GM11168 (cell line): ENCODE data around the gene USO1.
"Not testable (repeated sequence)": the region's sequence is repeated elsewhere in the genome, so short reads cannot be mapped to it uniquely, and the experiment has no call there.

Experiments
- in situ Hi-C: fragments of 300-500 bp; cut with MboI; formaldehyde crosslinking; loops from one replicate; pipeline ENCODE4 v1.12.0; 2022; ENCODE audit warnings: low sequenced_read_pairs; ENCODE audit not compliant: unreplicated experiment

USO1 gene

DNA sequence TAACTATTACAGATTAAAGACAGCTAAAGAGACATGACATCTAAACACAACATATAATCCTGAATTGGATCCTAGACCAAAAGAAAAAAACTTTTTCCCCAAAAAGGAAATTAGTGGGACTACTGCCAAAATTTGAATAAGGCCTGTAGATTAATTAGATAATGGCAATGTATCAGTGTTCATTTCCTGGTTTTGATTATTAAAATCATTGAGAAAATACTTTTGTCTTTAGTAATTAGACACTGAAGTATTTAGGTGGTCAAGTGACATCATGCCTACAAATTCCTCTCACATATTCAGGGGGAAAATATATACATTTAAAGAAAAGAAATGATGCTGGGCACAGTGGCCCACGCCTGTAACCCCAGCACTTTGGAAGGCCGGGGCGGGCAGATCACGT lies 10.4 kb upstream of the USO1 start:
- in situ Hi-C loops, result no loop called here

DNA sequence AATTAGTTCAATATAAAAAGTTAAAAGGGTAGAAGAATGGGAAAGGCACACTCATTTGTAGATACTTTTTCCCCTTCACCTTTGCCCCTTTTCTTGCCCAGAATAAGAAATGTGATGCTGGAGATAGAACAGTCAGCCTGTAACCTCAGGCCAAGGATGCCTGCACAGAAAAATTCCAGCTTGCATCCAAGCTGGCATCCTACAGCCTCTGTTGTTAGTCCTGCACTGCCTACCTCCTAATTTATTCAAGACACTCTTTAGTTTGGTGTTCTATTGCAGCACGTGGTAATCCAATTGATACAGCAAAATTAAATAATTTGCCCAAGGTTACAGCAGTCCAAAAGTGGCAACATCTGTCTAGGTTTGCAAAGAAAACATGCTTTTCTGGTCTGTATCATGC lies 9.7 kb upstream of the USO1 start:
- in situ Hi-C loops, result no loop called here

DNA sequence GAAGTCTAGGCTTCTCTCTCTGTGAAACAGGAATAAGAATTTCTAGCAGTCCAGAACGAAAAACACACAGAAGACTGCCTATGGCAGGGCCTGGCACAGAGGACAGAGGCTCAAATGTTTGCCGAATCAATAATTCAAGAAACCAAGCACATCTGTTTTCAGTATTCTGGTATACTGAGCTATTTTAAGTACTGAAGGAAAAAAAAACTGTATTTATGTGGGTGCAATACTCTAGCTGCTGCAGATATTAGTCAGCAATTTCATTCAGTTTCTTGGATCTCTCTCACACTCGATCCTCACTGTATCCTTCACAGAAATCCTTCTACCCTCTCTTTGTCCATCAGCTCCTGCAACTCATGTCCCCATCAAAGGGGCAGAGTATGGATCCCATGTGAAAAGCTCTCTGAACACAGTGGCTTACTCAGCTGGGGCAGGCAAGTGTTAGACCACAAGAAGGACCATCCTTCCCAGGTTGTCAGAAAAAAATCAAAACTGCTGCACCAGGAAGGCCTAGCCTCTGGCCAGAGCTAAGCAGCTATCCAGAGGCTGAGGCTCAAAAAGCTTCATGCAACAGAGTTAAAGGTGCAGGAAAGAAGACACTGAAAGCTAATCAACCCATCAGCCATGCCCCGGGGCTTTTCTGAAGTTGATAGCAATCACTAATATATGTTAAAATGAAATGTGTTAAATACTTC lies 9.1 kb upstream of the USO1 start:
- in situ Hi-C loops, result no loop called here

DNA sequence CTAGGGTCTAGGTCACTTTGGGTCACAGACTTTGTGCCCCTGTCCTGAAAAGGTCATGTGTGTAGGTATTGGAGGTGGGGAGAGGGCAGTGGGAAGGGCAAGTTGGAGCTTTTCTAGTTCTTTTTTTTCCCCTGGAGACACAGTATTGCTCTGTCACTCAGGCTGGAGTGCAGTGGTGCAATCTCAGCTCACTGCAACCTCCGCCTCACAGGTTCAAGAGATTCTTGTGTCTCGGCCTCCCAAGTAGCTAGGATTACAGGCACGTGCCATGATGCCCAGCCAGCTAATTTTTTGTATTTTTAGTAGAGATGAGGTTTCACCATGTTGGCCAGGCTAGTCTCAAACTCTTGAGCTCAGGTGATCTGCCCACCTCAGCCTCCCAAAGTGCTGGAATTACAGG lies 8.3 kb upstream of the USO1 start:
- in situ Hi-C loops, result not testable (repeated sequence)

DNA sequence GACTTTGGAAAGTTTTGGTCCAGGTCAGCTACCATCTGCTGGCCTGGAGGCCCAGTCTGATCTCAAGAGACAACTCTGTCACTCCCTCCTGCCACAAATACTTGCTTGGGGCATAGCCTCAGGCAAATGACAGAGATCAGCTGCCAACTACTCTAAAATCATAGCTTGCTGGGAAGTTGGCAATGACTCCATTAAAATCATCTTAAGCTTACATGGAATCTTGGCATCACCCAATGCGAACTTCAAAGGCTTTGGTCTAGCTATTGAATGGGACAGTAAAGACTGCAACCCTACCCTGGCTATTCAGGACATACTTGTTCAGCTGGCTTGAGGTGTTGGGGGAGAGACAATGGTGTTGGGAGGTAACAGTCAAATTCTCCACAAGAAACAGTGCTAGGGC lies 7.0 kb upstream of the USO1 start:
- in situ Hi-C loops, result no loop called here

DNA sequence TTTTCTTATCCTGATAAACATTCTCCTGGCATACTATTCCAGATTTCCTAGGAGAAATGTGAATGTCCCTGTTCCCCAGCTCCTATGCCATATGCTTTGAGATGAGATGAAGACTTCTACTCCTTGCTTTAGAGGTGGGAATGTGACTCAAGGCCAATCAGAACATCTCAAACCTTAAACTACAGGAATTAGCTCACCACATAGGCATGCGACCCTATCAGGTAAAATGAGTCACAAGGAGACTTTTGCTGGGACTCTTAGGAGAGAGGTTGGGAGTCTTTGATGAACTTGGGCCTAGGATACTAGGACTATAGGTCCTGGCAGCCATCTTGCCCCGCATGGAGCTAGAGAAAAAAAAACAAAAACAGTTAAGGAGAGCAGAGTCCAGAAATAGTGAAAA lies 5.8 kb upstream of the USO1 start:
- in situ Hi-C loops, result no loop called here

DNA sequence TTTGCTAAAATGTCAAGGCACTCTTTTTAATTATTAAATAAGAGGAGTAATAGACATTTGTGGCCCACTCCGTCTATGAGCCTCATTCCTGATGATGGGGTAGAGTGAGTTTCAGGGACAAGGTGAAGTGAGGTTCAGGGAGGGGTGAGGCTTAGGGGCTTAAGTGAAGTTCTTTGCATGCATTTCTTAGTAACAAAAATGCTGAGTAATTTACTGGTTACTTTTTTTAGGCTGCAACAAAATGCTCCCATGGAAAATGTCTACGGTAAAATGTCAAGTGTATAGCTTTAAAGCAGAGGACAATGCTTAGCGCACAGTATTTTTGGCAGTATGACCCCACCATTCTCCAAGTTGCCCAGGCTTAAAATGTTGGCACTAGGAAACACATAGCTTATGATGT lies 2.0 kb upstream of the USO1 start:
- in situ Hi-C loops, result no loop called here

DNA sequence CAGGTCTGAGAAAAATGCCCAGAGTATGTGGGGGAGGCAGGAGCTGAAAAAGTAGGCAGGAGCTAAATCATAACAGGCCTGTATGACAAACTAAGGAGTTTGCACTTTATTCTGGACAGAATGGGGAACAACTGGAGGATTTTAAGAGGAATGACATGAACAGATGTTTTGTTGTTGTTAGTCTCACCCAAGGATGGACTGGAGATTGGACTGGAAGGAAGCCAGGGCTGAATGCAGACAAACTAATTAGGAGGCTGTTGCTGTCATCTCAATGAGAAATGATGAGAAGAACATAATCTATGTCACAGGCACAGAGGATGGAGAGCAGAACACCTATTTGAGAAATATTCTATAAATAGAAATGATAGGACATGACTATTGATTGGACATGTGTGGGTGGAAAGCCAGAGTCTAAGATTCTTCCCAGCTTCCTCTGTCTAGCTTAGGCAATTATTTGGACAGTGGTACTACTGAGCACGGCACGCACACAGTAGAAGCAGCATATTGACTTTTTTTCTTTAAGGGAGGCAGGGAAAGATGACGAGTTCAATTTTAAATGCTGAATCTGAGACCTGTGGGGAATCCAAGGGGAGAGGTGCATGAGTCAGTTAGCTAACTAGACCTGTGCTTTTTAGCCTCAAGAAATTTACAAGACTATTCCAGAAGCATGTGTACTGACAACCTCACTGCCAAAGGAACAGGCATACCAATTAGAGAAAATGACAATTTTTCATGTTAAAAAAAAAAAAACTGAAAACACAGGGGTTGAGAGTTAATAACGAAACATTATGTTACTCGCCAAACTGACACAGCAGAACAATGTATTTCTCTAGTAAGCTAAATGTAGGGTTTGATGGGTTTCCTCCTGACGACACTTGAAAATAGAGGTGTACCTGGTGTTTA lies 963 bp upstream of the USO1 start:
- in situ Hi-C loops, result no loop called here

DNA sequence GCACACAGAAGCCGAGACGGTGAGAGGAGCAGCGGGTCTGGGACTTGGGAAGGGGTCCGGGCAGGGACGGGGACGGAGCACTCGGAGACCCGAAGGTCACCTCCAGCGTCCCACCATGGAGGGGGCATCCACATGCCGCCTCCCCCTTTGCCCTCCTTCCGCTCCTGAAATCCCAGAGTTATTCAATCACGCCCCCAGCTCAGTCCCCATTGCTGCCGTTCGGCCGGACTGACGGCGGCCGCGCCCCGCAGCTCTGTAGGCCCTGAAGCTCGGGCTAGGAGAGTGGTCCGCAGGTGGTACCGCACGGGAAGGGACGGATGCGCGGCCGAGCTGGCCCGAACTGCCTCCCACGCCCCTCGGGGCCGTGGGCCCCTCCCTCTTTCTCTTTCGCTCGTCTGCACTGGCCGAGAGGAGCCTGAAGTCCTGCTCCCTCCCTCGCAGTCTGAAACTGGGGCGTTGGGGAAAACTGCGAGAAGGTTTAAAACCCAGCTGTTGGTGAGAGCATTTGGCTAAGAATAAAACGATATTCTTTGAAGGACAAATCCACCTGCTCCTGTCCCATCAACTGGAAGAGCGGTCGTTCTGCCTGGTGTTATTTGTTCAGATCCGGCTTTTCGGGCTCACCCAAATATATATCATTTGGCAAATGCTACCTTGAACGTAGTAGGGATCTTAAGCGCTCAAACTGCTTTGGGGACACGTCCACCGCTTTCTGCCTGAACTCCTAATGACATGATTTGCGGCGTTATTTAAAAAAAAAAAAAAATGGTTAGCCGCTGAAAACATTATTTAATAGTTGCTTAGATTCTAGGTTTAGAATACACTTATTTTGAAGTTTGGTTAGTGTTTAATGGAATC lies 719 bp downstream of the USO1 start:
- in situ Hi-C loops, result no loop called here

DNA sequence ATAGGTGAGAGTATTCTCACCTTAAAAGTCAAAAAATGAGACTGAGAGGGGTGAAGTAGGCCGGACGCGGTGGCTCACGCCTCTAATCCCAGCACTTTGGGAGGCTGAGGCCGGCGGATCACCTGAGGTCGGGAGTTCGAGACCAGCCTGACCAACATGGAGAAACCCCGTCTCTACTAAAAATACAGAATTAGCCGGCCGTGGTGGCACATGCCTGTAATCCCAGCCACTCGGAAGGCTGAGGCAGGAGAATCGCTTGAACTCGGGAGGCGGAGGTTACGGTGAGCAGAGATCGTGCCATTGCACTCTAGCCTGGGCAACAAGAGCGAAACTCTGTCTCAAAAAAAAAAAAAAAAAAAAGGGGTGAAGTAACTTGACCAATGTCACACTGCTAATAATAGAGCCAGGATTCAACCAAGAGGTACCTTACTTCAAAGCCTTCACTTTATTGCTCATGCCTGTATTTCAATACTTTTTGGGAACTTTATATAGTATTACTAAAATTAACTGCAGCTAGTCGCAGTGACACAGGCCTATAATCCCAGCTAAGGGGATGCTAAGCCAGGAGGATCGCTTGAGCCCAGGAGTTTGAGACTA lies 1.7 kb downstream of the USO1 start:
- in situ Hi-C loops, result not testable (repeated sequence)

DNA sequence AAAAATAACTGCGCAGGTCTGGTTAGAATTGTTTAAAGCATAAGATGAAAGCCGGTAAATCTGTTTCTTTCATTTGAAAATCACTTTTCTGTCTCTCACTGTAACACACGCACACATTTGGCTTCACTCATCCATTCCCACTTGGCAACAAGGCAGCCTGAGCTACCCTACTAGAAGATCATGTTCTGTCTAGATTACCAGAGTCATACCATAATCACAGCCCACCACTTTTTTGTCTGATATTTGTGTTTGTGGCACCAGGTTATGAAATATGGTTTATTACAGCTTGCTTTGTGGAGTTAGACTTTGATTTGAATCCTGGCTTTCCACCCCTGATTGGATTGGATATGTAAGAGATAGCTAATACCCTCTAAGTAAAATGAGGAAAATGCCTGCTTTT lies 2.2 kb downstream of the USO1 start:
- in situ Hi-C loops, result no loop called here

DNA sequence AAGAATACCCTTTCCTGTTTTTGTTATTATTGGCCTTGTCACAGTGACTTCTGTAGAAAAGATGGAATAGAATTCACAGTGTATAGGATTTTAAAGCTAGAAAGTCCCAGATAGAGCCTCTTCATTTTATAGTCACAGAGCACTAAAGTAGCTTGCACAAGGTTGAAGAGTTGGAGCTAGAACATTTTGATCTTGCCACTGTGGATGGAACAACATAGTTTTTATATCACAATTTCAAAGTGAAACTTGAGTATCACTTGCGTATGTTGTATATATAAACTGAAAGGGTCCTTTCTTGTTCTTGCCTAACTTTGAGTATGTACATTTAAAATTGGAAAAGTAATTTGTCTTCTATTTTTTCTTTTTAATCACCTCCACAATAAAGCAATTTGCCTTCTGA lies 2.7 kb downstream of the USO1 start:
- in situ Hi-C loops, result no loop called here

DNA sequence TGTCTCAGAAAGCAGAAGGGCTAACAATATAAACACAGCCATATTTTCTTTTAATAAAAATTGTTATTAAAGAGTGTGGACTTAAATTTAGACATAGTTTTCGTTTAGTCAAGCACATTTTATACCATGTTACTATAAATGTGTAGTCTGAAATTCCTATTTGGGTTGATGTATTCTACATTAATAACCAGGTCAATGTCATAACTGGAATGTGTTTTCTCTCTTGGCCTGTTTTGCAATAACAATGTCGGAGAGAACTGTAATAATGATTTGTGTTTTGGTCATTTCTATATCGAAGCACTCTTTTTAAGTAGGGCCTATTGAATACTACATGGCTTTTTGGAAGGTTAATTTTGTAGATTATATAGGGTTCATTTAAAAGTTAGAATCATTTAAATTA lies 5.5 kb downstream of the USO1 start:
- in situ Hi-C loops, result no loop called here

DNA sequence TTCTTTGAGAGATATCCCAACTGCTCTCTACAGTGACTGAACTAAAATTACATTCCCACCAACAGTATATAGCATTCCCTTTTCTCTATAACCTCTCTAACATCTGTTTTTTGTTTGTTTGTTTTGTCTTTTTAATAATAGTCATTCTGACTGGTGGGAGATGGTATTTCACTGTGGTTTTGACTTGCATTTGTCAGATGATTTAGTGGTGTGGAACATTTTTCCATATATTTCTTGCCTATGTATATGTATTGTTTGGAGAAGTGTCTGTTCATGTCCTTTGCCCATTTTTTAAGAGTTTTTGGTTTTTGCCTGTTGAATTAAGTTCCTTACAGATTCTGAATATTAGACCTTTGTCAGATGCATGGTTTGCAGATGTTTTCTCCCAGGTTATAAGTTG lies 9.0 kb downstream of the USO1 start:
- in situ Hi-C loops, result no loop called here

DNA sequence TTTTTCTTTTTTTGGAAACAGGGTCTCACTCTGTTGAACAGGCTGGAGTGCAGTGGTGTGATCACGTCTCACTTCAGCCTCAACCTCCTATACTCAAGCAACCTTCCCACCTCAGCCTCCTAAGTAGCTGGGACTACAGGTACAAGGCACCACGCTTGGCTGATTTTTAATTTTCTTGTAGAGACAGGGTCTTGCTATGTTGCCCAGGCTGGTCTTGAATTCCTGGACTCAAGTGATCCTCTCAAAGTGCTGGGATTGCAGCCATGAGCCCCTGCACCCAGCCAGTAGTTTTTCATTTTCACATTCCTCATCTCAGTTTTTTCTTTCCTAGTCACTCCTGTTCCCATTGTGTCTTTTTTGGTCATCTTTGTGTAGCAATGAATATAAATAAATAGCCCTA lies 11.1 kb downstream of the USO1 start:
- in situ Hi-C loops, result no loop called here

DNA sequence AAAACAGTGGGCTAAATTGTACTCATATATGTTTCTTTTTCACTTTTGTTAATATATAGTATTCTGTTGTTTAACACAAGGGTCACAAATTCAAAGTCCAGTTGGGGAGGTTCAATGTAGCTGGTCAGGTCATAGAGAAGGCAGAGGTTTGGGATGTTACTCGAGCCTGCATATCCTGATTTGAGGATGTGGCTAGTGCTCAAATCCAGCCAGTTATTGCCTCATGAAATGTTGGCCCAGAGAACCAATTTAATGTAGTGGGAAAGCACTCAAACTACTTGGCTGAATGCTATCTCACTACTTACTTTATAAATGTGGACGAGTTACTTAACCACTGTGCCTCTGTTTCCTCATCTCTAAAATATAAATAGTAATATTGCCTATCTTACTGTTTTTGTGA lies 12.5 kb downstream of the USO1 start:
- in situ Hi-C loops, result no loop called here

DNA sequence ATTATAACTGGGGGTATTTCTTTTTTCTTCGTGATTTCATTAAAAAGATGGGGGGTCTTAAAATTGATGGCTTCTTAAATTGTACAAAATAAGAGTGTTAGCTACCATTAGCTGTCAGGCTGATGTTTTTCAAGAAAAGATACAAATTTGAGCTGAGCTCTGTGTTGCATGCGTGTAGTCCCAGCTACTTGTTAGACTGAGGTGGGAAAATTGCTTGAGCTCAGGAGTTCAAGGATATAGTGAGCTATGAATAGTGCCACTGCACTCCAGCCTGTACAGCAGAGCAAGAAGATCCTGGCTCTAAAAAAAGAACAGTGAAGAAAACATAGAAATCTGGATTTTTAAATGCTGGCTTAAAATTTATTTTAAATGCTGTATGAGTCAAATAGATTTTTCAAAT lies 13.0 kb downstream of the USO1 start:
- in situ Hi-C loops, result no loop called here

DNA sequence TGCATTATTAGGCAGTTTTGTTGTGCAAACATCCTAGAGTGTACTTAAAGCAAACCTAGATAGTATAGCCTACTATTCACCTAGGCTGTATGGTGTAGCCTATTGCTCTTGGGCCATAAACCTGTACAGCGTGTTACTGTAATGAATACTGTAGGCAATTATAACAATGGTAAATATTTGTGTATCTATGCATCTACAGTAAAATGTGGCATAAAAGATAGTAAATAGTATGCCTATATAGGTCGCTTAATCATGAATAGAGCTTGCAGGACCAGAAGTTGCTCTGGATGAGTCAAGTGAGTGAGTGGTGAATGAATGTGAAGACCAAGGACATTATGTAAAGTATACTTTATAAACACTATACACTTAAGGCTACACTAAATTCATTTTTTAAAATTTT lies 16.6 kb downstream of the USO1 start:
- in situ Hi-C loops, result no loop called here

DNA sequence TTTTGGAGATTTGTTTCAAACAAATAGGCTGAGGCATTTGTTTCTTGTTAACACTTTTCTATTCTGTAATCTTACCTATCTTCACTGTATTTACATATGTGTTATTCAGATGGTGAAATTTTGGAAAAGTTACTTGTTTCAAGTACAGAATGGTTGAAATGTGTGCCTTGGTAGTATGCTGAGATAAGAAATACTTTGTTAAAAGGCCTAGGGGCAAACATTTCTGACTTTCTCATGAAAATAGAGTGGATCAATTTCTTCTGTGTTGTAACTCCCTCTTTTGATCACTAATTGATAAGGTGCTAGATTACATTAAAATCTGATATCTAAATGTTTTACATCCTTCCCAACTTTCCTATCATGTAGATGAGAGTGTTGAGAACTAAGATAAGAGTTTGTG lies 18.1 kb downstream of the USO1 start:
- in situ Hi-C loops, result no loop called here

DNA sequence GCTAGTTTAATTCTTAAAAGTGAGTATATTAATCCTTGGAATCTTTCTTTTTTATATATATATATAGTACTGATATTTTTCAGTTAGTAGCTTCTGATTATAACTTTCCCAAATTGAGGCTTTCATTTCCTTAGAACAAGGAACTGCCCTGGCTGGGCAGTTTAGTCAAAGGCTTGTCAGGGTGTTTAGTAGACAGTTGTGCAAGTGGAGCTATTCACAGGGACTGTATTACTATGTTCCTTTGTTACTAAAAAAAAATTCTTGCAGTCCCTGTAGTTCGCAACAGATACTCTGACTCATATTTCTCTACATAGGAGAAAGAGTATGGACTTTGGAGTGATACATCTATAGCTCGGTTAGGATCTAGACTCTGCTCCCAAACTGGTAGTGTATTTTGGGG lies 20.8 kb downstream of the USO1 start:
- in situ Hi-C loops, result no loop called here
